Measurements from ENCODE around the gene THNSL1.

The THNSL1 gene

DNA sequence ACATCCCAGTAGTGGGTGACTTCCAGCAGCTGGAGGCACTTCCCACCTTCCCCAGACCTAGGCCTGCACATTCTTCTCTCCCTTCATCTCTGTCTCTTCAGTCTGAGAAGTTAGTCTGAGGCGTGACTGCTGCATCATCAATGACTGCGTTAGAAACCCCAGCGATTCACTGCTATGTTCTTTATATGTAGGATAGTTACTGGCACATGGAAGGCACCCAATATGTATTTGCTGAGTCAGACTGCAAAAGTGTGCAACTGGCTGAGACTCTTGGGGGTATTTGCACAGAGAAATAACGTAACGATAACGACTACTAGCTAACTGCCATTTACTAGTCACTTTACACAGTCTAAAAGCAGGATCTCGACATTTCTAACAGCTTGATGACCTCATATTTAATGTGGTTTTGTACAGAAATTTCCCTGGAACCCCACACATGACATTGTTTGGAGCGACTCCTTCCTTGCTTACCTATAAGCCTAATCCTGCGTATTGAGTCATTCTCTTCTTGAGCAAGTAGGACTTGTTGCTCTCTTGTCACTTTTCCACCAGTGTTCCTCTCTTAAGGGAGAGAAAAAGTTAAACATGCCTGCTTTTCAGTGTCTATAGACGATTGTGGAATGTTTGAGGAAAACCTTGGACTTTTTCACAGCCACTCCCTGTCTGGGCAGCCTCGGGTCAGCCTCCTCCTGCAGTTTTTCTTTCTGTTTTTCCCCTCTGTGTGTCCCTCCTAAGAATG lies 45.5 kb downstream of the THNSL1 start:
- DNase-seq: no peak

DNA sequence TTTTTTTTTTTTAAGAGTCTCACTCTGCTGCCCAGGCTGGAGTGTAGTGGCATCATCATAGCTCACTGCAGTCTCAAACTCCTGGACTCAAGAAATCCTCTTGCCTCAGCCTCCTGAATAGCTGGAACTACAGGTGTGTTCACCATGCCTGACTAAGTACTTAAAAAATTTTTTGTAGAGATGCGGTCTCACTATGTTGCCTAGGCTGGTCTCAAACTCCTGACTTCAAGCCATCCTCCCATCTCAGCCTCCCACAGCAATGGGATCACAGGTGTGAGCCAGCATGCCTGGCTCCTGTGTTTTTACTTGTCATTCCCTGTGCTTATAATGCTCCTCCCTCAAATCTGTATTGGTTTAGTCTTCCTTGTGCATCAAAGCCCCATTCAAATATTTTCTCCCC lies 46.7 kb downstream of the THNSL1 start:
- DNase-seq: no peak

DNA sequence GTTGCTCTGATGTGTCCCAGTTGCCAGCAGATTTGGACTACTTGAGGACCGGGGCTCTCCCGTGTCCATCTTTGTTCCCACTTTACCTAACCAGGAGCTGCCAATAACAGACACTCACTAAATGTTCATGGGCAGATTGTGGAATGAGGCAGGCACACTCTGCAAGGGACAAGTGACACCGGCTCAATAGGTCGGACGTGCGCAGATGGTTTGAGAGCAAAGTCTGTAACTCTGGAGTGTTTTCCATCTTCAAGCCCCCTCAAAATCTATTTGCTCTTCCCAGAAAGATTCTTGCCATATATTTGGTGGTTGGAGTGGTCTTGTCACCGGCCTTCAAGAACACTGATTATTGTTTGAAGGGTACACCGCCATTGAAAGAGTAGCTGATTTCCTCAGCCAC lies 47.2 kb downstream of the THNSL1 start:
- DNase-seq: no peak

DNA sequence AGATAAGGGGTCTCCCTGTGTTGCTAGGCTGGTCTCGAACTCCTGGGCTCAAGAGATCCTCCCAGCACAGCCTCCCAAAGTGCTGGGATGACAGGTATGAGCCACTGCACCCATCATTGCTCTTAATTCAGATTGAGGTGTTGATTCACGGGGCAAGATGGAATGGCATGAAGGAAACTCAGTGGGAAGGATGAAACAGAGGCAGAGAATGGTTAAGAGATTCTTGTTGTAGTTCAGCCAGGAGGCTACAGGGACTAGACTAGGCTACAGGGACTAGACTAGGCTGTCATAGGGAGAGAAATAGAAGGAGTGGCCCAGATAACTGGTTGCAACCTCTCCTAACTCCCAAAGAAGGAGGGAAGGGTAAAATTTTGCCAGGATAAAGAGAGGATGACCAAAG lies 48.0 kb downstream of the THNSL1 start:
- no peak for DNase-seq

DNA sequence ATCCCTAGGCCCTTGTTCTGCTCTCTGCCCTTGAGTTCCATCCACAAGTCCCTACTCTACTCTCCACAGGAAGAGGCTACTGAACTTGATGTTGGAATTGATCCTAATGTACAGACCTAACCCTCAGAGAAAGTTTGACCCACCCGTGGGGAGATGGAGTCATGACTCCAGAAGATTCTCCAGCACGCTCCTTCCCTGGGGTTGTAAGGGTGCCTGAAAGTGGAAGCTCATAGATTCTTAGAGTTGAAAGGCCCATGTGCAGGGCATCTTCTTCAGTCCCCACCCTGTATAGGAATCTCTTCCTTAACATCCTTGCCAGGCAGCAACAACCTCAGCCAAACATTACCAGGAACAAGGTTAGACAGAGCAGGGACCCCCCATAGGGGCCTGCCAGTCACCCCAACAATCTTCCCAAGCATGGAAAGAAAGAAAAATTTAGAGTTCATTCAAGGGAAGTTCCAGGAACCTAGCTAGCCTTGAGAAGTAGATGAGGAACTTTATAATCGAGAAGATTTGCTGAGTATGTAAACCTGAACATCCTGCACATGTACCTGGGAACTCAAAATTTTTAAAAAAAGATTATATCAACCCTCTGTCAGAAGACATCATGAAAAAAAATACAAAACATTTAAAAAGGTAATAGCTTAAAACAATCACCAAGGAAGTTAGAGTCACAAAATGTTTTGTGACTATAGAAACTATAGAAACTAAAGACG lies 49.5 kb downstream of the THNSL1 start:
- DNase-seq: no peak

DNA sequence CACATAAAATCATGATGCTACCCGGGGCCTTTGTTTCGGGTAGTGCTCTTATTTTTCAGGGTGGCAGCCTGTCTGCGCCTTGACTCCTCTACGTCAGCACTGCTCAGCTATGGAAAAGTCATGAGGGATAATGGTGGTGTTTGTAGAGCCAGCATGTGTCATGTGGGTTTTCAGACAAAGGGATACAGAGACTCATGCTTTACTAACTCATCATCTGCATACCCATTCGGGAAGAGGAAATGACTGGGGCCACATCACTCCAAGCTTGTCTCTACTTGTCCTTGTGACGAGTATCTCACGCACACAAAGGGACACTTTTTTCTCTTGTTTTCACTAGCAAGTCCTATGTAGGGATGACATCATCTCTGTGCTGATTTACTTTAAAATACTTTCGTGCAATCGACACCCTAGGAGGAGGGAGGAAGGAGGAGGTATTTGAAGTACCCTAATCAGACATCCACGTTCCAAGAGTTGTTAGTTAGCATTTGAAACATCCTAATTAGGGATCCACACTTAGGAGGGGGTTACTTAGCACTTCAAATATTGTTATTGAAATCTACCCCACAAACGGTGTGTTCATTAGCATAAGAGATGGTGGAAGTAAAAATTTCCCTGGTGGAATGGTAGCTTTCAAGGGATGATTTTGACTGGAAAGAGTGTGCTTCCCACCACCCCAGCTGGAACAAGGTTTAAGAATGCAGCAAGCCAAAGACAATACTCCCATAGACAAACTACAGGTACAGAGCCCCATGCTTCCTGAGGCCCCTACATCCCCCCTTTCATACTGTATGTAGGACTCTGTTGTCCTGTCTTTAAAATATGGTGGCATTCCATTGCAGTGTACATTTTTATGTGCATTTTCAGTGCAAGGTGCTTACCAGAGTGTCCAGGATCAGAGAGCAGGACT lies 52.0 kb downstream of the THNSL1 start:
- DNase-seq: no peak

DNA sequence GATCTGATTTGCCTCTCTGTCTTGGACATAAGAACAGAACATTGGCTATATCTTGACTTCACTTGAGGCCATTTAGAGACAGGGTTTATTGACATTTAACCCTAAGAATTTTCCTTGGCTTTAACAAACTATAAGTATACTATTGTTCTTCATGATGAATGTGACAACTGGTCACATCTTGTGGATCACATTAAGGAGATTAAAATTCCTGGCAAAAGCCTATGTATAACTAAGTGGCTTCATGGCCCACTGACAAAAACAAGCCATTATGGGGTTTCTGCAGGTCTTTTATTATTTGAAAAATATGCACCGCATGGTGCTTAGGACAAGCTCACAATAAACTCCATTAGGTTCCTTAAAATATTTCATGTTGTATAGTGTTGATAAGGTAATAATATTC lies 54.8 kb downstream of the THNSL1 start:
- no peak for DNase-seq

DNA sequence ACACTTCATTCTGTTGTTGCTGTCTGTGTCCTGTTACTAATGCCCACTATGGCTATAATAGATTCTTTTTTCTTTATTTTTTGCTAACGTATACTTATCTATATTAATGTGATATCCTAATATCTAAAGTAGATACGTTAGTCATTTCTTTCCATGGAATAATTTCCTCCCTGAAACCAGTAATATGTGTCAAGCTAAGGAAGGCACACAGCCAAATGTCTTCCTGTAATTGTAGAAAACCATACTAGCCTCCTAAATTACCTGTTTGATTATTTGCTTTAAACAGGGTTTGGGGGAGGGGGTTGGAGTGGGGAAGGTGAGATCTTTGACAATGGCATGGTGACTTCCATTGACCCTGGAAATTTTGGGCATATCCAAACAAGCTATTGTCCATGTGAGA lies 56.4 kb downstream of the THNSL1 start:
- no peak for DNase-seq

DNA sequence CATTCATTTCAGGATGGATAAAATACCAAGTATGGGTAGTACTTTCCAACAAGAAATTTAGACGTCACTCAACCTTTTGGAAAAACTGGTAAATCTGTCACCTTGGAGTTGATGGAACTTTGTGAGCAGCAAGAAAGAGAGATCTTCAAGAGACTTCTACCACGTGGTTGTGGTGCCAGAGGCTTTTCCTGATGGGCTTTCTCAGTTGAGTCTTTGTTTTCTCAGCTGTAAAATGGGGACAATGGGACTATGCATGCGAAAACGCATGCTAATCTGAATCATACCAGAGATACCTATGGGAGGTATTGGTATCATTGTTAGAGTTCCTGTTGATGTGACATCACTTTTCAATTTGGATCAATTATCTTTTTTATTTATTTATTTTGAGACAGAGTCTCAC lies 59.4 kb downstream of the THNSL1 start:
- DNase-seq: no peak
